ENCODE results near the gene GNB1L.

The GNB1L gene

GRCh38 chr22:19740586-19740985 lies 114.1 kb downstream of the GNB1L start:
- no peak for DNase-seq (ENCODE audit: low read depth in 4 of 4, low spot score in 1 of 4)

GRCh38 chr22:19739911-19740449 lies 114.7 kb downstream of the GNB1L start:
- no peak for DNase-seq (ENCODE audit: low read depth in 4 of 4, low spot score in 1 of 4)

GRCh38 chr22:19739448-19739895 lies 115.2 kb downstream of the GNB1L start:
- DNase-seq (ENCODE audit: low read depth in 4 of 4, low spot score in 1 of 4), result no peak

GRCh38 chr22:19738664-19739447 lies 115.8 kb downstream of the GNB1L start:
- DNase-seq (ENCODE audit: low read depth in 4 of 4, low spot score in 1 of 4), result no peak

- DNase-seq (ENCODE audit: low read depth in 4 of 4, low spot score in 1 of 4), result no peak
These were observed 116.6 kb downstream of the GNB1L start for GRCh38 chr22:19737846-19738663.

- DNase-seq (ENCODE audit: low read depth in 4 of 4, low spot score in 1 of 4), result no peak
These were observed 118.8 kb downstream of the GNB1L start for GRCh38 chr22:19735665-19736510.

- DNase-seq (ENCODE audit: low read depth in 4 of 4, low spot score in 1 of 4), result no peak
These were observed 119.8 kb downstream of the GNB1L start for GRCh38 chr22:19734837-19735382.

GRCh38 chr22:19734163-19734562 lies 120.5 kb downstream of the GNB1L start:
- no peak for DNase-seq (ENCODE audit: low read depth in 4 of 4, low spot score in 1 of 4)

- no peak for DNase-seq (ENCODE audit: low read depth in 4 of 4, low spot score in 1 of 4)
These were observed 120.9 kb downstream of the GNB1L start for GRCh38 chr22:19733755-19734154.

Measured in stimulated activated CD4-positive, alpha-beta T cell treated with anti-CD3 and anti-CD28 coated beads, Interleukin-1b, Interleukin-23, amount 100 ng/mL, for 24 hours (primary cell).